A549 (cell line): ENCODE results near the gene CIAO2B.

Experiments used
- BCL3 ChIP-seq: fragments of >200 bp; sonication (Bioruptor Twin); formaldehyde crosslinking; IDR thresholded peaks from 3 replicates; pipeline ENCODE4 v1.6.1; 2016
- CTCF ChIP-seq: fragments of >200 bp; sonication (Bioruptor Twin); formaldehyde crosslinking; IDR thresholded peaks from 3 replicates; pipeline ENCODE4 v1.5.1; 2016
- ELK1 ChIP-seq: fragments of 150-350 bp; IDR thresholded peaks from 2 replicates; pipeline ENCODE4 v1.6.1; 2014; ENCODE audit warnings: low read depth, mild to moderate bottlenecking, low read length
- EP300 ChIP-seq, 2 experiments: fragments of >200 bp; sonication (Bioruptor Twin); formaldehyde crosslinking; IDR thresholded peaks; 2 replicates in 1 of 2; 3 replicates in 1 of 2; pipeline ENCODE4 v1.6.1; 2016 to 2017
- FOSL2 ChIP-seq, 2 experiments: fragments of 450-650 bp in 1 of 2; fragments of >200 bp in 1 of 2; sonication (Bioruptor Twin) in 1 of 2; formaldehyde crosslinking; IDR thresholded peaks; 2 replicates each; pipeline versions ENCODE4 v1.5.0 to v1.6.1; 2016 to 2020; ENCODE audit warnings: mild to moderate bottlenecking in 1 of 2, moderate library complexity in 1 of 2
- KDM1A ChIP-seq: fragments of 200-600 bp; sonication (generic); IDR thresholded peaks from 2 replicates; pipeline ENCODE4 v1.6.1; 2016; ENCODE audit warnings: low read depth, mild to moderate bottlenecking
- MAX ChIP-seq: IDR thresholded peaks from 2 replicates; pipeline ENCODE4 v1.6.1; 2012
- POLR2A ChIP-seq: IDR thresholded peaks from 2 replicates; pipeline ENCODE4 v1.6.1; 2012; ENCODE audit warnings: mild to moderate bottlenecking, low read length
- SREBF2 ChIP-seq: fragments of 450-650 bp; IDR thresholded peaks from 2 replicates; pipeline ENCODE4 v1.6.1; 2014; ENCODE audit warnings: mild to moderate bottlenecking, moderate library complexity
- USF2 ChIP-seq: fragments of 450-650 bp; IDR thresholded peaks from 2 replicates; pipeline ENCODE4 v1.6.1; 2014; ENCODE audit warnings: antibody characterized with exemption

- TF ChIP-seq EP300 (IDR thresholded peaks at IDR 0.05) (no peak), POLR2A (no peak), CTCF (no peak), USF2 (no peak), MAX (no peak), SREBF2 (no peak), BCL3 (no peak), FOSL2 (IDR thresholded peaks at IDR 0.05) (no peak), FOSL2 (CRISPR knock-in tag; IDR thresholded peaks at IDR 0.05) (no peak), KDM1A (no peak), ELK1 (no peak)
Observed at GRCh38 chr16:66948134-66948836, 14.1 kb upstream of the CIAO2B start.
